Activated naive CD8-positive, alpha-beta T cell treated with anti-CD3 and anti-CD28 coated beads, Interleukin-2, amount 10 ng/mL, durations not matched to agents 7 days and 5 days (primary cell): ENCODE data around the gene RASD1. TPM values are rescaled to one million over a fixed set of nuclear protein-coding genes. Genes with fewer than 3 reads are reported as not detected.

Experiments used
- ATAC-seq: fragments of 150-1000 bp; cut with Tn5 transposase; one replicate; pipeline ENCODE4 v1.10.0; 2021; ENCODE audit warnings: low read depth, moderate library complexity
- POLR2A ChIA-PET: fragments of 350-600 bp; sonication (Branson Sonifier 250); formaldehyde crosslinking; loops from one replicate; lab custom pipeline; 2021; ENCODE audit warnings: antibody characterized with exemption; lab: Charles Lee
- DNase-seq: peaks from one replicate; pipeline ENCODE4 v3.0.0; 2021
- H3K27ac Mint-ChIP-seq: one replicate; pipeline ENCODE4 v1.8.0; 2022; ENCODE audit warnings: mild to moderate bottlenecking, mixed read lengths
- H3K27me3 Mint-ChIP-seq: one replicate; pipeline ENCODE4 v1.8.0; 2022; ENCODE audit warnings: mild to moderate bottlenecking, moderate library complexity, mixed read lengths
- H3K36me3 Mint-ChIP-seq: one replicate; pipeline ENCODE4 v1.8.0; 2021; ENCODE audit warnings: mild to moderate bottlenecking, mixed read lengths
- H3K4me1 Mint-ChIP-seq: one replicate; pipeline ENCODE4 v1.8.0; 2021; ENCODE audit warnings: mixed read lengths
- H3K4me3 Mint-ChIP-seq: one replicate; pipeline ENCODE4 v1.8.0; 2022; ENCODE audit warnings: mild to moderate bottlenecking, moderate library complexity, mixed read lengths
- H3K9me3 Mint-ChIP-seq: one replicate; pipeline ENCODE4 v1.8.0; 2021; ENCODE audit warnings: mixed read lengths
- total RNA-seq, 2 experiments: library from RNA; stranded (reverse); gene quantifications; one replicate each; pipeline ENCODE4 v1.2.3, GENCODE V29; 2021

Gene RASD1
- total RNA-seq, 2 experiments from 2014 or later, result 1.3 to 2.3 TPM

DNA sequence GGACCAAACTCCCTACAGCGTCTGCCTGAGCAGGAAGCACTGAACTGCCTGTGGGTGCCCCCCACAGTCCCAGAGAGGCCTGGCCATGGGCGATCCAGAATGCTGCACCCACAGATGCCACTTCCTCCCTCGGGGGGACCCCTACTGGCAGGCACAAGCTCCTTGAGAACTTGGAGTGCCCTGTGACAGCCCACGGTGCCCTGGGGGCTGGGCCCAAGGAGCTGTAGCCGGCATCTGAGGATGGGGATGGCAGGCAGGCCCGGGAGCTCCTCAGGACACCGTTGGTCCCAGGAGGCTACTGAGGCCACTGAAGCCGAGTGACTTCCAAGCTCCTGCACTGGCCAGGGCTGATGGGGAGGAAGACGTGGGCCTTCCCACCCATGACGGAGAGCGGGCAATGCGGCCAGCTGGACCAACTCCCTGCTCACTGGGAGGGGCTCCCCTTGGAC is 15.1 kb upstream of the RASD1 start:
- Mint-ChIP-seq H3K36me3 (no peaks in the 10 kb centered on the region), H3K9me3 (no peaks in the 10 kb centered on the region), H3K27me3 (no peaks in the 10 kb centered on the region), H3K27ac (peak overlapping the region; percentile 78), H3K4me3 (no peak overlapping the region), H3K4me1 (peaks cover 4% of the 10 kb centered on the region)
- POLR2A ChIA-PET, result no interaction called here
- no peak for DNase-seq
- no peak for ATAC-seq

DNA sequence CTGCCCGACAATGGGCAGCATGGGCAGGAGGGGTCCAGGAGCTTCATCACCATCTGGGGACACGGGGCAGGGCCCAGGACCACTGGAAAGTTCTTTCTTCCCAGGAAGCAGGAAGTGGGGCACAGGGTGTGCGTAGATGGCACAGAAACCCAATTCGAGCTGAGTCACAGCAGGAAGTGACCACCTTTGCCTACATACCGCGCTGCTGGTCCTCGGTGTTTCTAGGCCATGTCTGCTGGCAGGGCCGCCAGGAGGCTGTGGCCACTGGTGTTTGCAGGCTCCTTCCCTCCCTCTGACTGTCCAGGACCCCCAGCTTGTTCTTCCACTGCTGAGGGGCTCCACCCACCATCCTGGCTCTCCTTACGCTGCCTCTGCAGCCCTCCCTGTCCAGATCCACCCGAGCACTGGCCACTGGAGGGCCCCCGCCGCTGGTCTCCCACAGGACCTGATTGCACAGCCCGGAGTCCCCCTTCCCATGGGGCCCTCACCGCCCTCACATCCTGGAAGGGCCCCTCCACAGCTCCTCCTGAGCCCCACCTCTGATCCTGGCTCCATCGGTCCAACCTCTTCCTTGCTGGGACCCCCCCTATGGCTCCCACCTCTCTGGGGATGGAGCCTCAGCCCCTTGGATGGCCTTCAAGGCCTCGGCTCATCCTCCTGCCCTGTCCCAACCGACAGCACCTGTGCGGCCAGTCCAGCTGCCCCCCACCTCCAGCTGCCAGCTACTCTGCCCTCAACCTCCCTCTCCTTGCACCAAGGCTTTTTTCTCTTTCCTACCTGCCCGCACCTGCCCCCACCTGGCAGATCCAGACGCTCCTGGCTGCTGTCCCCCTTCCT is 14.5 kb upstream of the RASD1 start:
- Mint-ChIP-seq H3K4me1 (peaks cover 4% of the 10 kb centered on the region), H3K36me3 (no peaks in the 10 kb centered on the region), H3K27me3 (no peaks in the 10 kb centered on the region), H3K9me3 (no peaks in the 10 kb centered on the region), H3K4me3 (no peak overlapping the region), H3K27ac (peak overlapping the region; percentile 78)
- POLR2A ChIA-PET, result no interaction called here
- DNase-seq, result no peak
- no peak for ATAC-seq

- no peaks in the 10 kb centered on the region for H3K27me3 Mint-ChIP-seq
- peak overlapping the region; percentile 8 for H3K27ac Mint-ChIP-seq
- peaks cover 4% of the 10 kb centered on the region for H3K4me1 Mint-ChIP-seq
- no peaks in the 10 kb centered on the region for H3K9me3 Mint-ChIP-seq
- no peak overlapping the region for H3K4me3 Mint-ChIP-seq
- POLR2A ChIA-PET, result no interaction called here
- DNase-seq, result no peak
- no peaks in the 10 kb centered on the region for H3K36me3 Mint-ChIP-seq
- no peak for ATAC-seq
Measured at GRCh38 chr17:17509601-17510425, 13.6 kb upstream of the RASD1 start.

GRCh38 chr17:17508646-17509591 is 12.7 kb upstream of the RASD1 start:
- H3K9me3 Mint-ChIP-seq, result no peaks in the 10 kb centered on the region
- ATAC-seq (no peak), DNase-seq (no peak)
- no peaks in the 10 kb centered on the region for H3K36me3 Mint-ChIP-seq
- no peak overlapping the region for H3K4me3 Mint-ChIP-seq
- peaks cover 4% of the 10 kb centered on the region for H3K4me1 Mint-ChIP-seq
- POLR2A ChIA-PET, result no interaction called here
- H3K27me3 Mint-ChIP-seq, result no peaks in the 10 kb centered on the region
- H3K27ac Mint-ChIP-seq, result no peak overlapping the region

DNA sequence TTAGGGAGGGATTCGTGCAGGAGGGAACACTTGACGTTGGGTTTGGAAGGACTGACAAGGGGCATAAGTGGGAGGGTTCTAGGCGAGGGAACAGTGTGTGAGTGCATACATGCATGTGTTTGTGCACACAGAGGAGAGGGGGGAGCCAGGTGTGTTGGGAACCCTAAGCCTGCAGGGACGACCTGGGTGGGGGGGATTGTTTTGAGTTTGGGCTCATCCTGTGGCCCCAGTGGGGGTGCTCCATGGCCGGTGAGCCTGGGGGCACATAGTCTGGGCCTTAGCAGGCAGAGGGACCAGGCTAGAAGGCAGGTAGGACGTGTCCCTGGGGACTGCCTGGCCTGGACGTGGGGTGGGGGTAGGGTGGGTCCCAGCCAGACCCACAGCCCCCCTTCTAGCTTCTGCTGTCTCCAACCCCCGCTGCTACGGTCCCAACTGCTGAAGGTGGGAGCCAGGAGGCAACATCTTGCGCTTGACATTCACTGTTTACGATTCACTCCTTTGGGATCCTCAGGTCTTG is 11.9 kb upstream of the RASD1 start:
- no peaks in the 10 kb centered on the region for H3K36me3 Mint-ChIP-seq
- H3K27me3 Mint-ChIP-seq, result no peaks in the 10 kb centered on the region
- ATAC-seq (no peak), DNase-seq (no peak)
- no peaks in the 10 kb centered on the region for H3K9me3 Mint-ChIP-seq
- H3K4me3 Mint-ChIP-seq, result no peak overlapping the region
- H3K27ac Mint-ChIP-seq, result no peak overlapping the region
- POLR2A ChIA-PET, result no interaction called here
- H3K4me1 Mint-ChIP-seq, result peaks cover 4% of the 10 kb centered on the region

DNA sequence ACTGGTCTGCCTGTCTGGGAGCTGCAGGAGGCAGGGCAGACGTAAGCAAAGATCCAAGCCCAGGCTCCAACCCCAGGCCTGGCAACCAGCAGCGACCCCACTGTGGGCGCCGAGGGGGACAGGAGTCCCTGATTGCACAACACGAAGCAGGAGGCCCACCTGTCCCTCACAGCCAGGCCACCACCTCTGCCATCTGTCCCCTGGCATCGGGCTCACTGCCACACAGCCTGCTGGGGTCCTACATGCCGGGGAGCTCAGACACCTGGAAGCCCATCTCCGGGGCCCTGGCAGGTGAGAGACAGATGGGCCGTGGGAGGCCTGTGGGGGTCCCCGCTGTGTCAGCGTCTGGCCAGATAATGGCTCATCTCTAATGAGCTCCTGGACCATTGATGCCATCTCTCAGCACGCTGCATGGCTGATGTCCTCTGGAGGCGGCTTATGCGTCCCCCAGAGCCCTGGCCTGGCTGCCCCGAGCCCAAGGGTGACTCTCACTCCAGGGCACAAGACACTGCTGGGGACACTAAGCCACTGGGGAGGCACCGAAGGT is 11.3 kb upstream of the RASD1 start:
- no peak for ATAC-seq
- H3K36me3 Mint-ChIP-seq, result no peaks in the 10 kb centered on the region
- POLR2A ChIA-PET, result no interaction called here

DNA sequence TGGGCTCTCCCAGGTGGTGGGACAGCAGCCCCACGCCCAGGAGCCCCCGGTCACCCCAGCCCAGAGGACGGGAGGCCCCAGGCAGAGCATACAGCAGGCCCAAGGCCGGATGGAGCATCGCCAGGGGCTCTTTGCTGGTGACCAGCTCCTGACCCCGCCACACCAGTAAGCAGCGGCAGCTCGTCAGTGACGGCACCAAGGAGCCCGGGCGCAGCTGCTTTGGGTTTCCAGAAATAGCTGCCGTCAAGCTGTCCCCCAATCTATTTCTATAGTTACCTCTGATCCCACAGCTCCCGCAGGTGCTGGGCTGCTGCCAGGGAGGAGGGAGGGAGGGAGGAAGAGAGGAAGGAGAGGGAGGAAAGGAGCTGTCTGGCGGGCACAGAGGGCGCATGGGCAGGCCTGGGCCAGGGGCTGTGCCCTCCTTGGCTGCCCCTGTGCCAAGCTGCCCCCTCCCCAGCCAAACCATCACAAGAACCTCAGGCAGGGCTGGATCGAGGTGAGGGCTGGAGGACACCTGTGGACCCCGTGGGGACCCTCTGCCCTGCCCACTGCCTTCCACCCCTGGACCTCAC is 10.8 kb upstream of the RASD1 start:
- Mint-ChIP-seq H3K36me3 (no peaks in the 10 kb centered on the region), H3K9me3 (no peaks in the 10 kb centered on the region), H3K4me1 (peaks cover 4% of the 10 kb centered on the region), H3K27me3 (no peaks in the 10 kb centered on the region), H3K4me3 (no peak overlapping the region), H3K27ac (no peak overlapping the region)
- ATAC-seq, result no peak
- POLR2A ChIA-PET, result no interaction called here
- no peak for DNase-seq

More for the DNA sequence above, 11.3 kb upstream of the RASD1 start:
- DNase-seq, result no peak
- Mint-ChIP-seq H3K27ac (no peak overlapping the region), H3K4me3 (no peak overlapping the region), H3K27me3 (no peaks in the 10 kb centered on the region), H3K4me1 (peaks cover 4% of the 10 kb centered on the region), H3K9me3 (no peaks in the 10 kb centered on the region)

DNA sequence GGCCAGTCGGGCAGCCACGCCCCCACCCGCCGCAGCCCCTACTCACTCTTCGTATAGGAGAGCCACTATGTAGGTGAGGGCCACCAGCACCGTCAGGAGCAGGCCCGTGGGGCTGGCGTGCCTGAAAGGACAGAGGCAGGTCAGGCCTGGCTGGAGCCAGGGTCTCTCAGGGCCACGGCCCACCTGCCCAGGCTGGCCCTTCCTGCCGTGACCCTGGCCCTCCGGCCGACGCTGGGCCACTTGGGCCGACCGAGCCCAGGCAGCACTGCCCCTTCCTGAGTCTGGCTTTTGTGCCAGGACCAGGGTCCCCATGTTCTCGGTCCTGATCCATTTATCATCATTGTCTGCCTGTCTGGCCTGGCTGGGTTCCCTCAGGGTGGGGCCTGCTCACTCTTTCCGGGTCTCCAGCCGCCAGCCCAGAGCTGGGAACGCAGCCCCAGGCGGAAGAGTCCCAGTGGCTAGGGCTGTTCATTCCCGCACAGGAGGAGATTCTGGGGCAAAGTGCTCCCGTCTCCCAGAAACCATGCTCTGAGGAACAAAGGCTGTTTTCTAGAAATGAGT is 10.1 kb upstream of the RASD1 start:
- ATAC-seq (no peak), DNase-seq (no peak)
- Mint-ChIP-seq H3K27me3 (no peaks in the 10 kb centered on the region), H3K9me3 (no peaks in the 10 kb centered on the region), H3K4me1 (peaks cover 4% of the 10 kb centered on the region), H3K27ac (no peak overlapping the region), H3K36me3 (no peaks in the 10 kb centered on the region), H3K4me3 (no peak overlapping the region)
- POLR2A ChIA-PET, result no interaction called here

- H3K36me3 Mint-ChIP-seq, result no peaks in the 10 kb centered on the region
- H3K27me3 Mint-ChIP-seq, result no peaks in the 10 kb centered on the region
- no peak overlapping the region for H3K27ac Mint-ChIP-seq
- ATAC-seq, result no peak
- no peak for DNase-seq
- POLR2A ChIA-PET, result no interaction called here
- peaks cover 1% of the 10 kb centered on the region for H3K4me1 Mint-ChIP-seq
- no peaks in the 10 kb centered on the region for H3K9me3 Mint-ChIP-seq
- no peak overlapping the region for H3K4me3 Mint-ChIP-seq
Measured at GRCh38 chr17:17505610-17506171, 9.5 kb upstream of the RASD1 start.

DNA sequence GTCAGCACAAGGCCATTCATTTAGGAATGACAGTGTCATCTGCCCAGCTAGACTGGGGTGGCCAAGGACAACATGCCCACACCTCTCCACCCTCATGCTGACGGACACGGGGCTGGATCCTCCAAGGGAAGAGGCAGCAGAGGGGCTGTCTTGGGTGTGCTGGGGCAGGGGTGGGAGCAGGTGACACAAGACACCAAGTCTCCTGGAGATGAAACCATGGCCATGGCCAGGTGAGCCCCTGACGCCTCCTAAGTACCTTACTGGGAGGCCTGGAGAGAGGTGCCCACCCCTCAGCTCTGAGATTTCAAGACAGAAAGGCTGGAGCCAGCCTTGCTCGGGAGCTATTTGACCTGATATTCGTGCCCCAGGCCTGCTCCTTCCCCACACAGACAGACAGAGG is 9.0 kb upstream of the RASD1 start:
- DNase-seq (no peak), ATAC-seq (no peak)
- POLR2A ChIA-PET, result no interaction called here
- Mint-ChIP-seq H3K4me1 (no peaks in the 10 kb centered on the region), H3K9me3 (no peaks in the 10 kb centered on the region), H3K27ac (no peak overlapping the region), H3K36me3 (no peaks in the 10 kb centered on the region), H3K27me3 (no peaks in the 10 kb centered on the region), H3K4me3 (no peak overlapping the region)

DNA sequence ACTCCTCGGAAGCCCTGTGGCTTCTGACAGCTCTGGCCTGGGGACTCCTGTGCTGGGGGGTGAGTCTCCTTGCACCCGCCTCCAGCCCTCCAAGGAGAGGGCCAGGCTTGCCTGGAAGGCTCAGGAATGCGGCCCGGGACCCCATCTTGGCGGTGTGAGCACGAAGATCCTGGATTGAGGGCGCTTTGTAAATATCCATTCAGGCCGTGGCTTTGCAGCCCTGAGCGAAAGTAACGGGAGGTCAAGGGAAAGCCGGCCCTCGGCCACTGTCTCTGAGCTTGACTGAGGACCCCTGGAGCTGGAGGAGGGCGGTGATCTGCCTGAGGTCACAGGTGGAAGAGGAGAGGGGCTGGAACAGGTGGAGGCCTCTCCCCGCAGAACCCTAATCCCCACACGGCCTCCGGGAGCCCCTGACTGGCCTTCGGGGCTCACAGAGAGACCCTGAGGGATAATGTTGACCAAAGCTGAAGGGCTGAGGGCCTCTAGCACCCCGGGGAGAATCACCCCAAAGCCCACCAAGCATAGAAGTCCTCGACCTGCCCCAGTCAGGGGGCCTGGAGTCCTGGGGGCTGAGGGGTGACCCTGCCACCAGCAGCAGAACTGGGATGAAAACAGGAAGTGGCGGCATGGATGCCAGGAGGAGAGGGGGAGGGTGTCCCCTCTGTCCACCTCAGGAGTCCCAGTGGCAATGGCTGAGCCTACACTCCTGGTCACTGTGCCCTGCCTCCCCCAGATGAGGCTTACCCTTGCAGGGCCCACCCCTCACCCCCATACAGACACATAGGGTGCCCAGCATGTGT is 8.3 kb upstream of the RASD1 start:
- H3K4me1 Mint-ChIP-seq, result no peaks in the 10 kb centered on the region
- no peak for ATAC-seq
- H3K36me3 Mint-ChIP-seq, result no peaks in the 10 kb centered on the region
- H3K4me3 Mint-ChIP-seq, result no peak overlapping the region
- no peak for DNase-seq
- no peaks in the 10 kb centered on the region for H3K27me3 Mint-ChIP-seq
- no peaks in the 10 kb centered on the region for H3K9me3 Mint-ChIP-seq
- no peak overlapping the region for H3K27ac Mint-ChIP-seq
- POLR2A ChIA-PET, result no interaction called here
